K562 (cell line): Measurements from ENCODE around the gene TMEM126A. TPM values are rescaled to one million over a fixed set of nuclear protein-coding genes. Genes with fewer than 3 reads are reported as not detected.
A peak's percentile ranks its signal among the peaks of the same experiment; 100 is the strongest.

ENCODE experiments used
- BRD4 ChIP-seq: fragments of 200-600 bp; sonication (generic); IDR thresholded peaks from 2 replicates; pipeline ENCODE4 v1.6.1; 2017; ENCODE audit warnings: inconsistent platforms
- CAMTA2 ChIP-seq: fragments of 250-450 bp; sonication (Bioruptor Pico); conservative IDR thresholded peaks from 2 replicates; pipeline ENCODE4 v1.5.1; 2022
- CBX8 ChIP-seq: fragments of 200-600 bp; sonication (generic); IDR thresholded peaks from 2 replicates; pipeline ENCODE4 v1.6.1; 2012; ENCODE audit warnings: borderline replicate concordance, mixed run types, low read depth, mild to moderate bottlenecking, moderate library complexity, mixed read lengths, low read length, control low read depth, inconsistent platforms; ENCODE audit not compliant: poor library complexity, severe bottlenecking; ENCODE audit errors: extremely low read depth
- MECOM ChIP-seq: fragments of 250-450 bp; sonication (Bioruptor Pico); IDR thresholded peaks from 2 replicates; pipeline ENCODE4 v1.8.0; 2022; ENCODE audit warnings: inconsistent platforms
- MEF2A ChIP-seq: IDR thresholded peaks from 2 replicates; pipeline ENCODE4 v1.6.1; 2011; ENCODE audit warnings: low read depth, mild to moderate bottlenecking, low read length, moderate library complexity; ENCODE audit not compliant: control insufficient read depth
- NRF1 ChIP-seq, 2 experiments: fragments of 450-650 bp; IDR thresholded peaks in 1 of 2; conservative IDR thresholded peaks in 1 of 2; 2 replicates each; pipeline ENCODE4 v1.6.1; 2014; ENCODE audit warnings: mild to moderate bottlenecking in 2 of 2
- OTX1 ChIP-seq: fragments of 450-650 bp; formaldehyde crosslinking; IDR thresholded peaks from 2 replicates; pipeline ENCODE4 v1.4.0; 2022; ENCODE audit warnings: mild to moderate bottlenecking
- RNF2 ChIP-seq: sonication (generic); IDR thresholded peaks from 2 replicates; pipeline ENCODE4 v1.6.1; 2016
- SPI1 ChIP-seq: IDR thresholded peaks from 2 replicates; pipeline ENCODE4 v1.6.1; 2011; ENCODE audit warnings: low read depth, low read length, control low read depth, borderline replicate concordance
- XRCC4 ChIP-seq: IDR thresholded peaks from one replicate; pipeline ENCODE4 v1.6.1; 2011; ENCODE audit not compliant: insufficient read depth, insufficient read length; ENCODE audit errors: extremely low read depth
- ZNF212 ChIP-seq: fragments of 450-650 bp; formaldehyde crosslinking; IDR thresholded peaks from 2 replicates; pipeline ENCODE4 v1.4.0; 2020; ENCODE audit warnings: mild to moderate bottlenecking
- ZNF239 ChIP-seq: fragments of 250-450 bp; sonication (Bioruptor Pico); IDR thresholded peaks from 2 replicates; pipeline ENCODE4 v1.4.0; 2020; ENCODE audit warnings: mild to moderate bottlenecking
- ZNF280B ChIP-seq: fragments of 250-450 bp; sonication (Bioruptor Pico); IDR thresholded peaks from 2 replicates; pipeline ENCODE4 v1.5.1; 2021; ENCODE audit warnings: mild to moderate bottlenecking
- ZNF316 ChIP-seq: fragments of 450-650 bp; IDR thresholded peaks from 2 replicates; pipeline ENCODE4 v1.6.1; 2016
- ZNF551 ChIP-seq: fragments of 250-450 bp; sonication (Bioruptor Pico); IDR thresholded peaks from 2 replicates; pipeline ENCODE4 v1.5.0; 2021; ENCODE audit warnings: mild to moderate bottlenecking, moderate library complexity
- ZNF589 ChIP-seq: fragments of 200-800 bp; sonication (Bioruptor generic); IDR thresholded peaks from 2 replicates; pipeline ENCODE4 v1.6.1; 2016; ENCODE audit warnings: low read depth, missing genetic modification characterization, missing compliant biosample characterization
- ZNF785 ChIP-seq: fragments of 250-450 bp; sonication (Bioruptor Pico); IDR thresholded peaks from 2 replicates; pipeline ENCODE4 v1.4.0; 2020; ENCODE audit warnings: mild to moderate bottlenecking
- polyA plus RNA-seq, 8 experiments: library from polyadenylated mRNA; depleted of rRNA in 4 of 8; stranded (reverse) in 5 of 8; unstranded in 3 of 8; fragments of >200 nt; fragmentation: Nextera tagmentation in 2 of 8; fragmentation: Illumina TruSeq in 1 of 8; extraction: Ambion mirVana in 2 of 8; extraction: Trizol in 1 of 8; gene quantifications; 2 replicates each; pipeline versions ENCODE4 v1.2.1 to v1.2.3, GENCODE V29; 2011 to 2014; ENCODE audit warnings: inconsistent platforms in 1 of 8, missing spikeins in 1 of 8
- total RNA-seq, 7 experiments: library from RNA; depleted of rRNA in 6 of 7; stranded (reverse); fragments of >200 nt in 6 of 7; fragmentation: Illumina TruSeq in 2 of 7; extraction: Trizol in 2 of 7; gene quantifications; 2 replicates each; pipeline versions ENCODE4 v1.2.1 to v1.2.3, GENCODE V29; 2011 to 2021; ENCODE audit warnings: low replicate concordance in 1 of 7
- TF ChIP-seq, protein P1 (sequence below): sonication (generic); formaldehyde crosslinking; IDR thresholded peaks from 2 replicates; pipeline ENCODE4 v1.9.0; 2022; ENCODE audit warnings: mild to moderate bottlenecking, missing genetic modification reagents
- TF ChIP-seq, protein P2 (sequence below): fragments of 450-650 bp; IDR thresholded peaks from 2 replicates; pipeline ENCODE4 v1.6.1; 2016
- TF ChIP-seq, protein P3 (sequence below): fragments of 450-650 bp; IDR thresholded peaks from 2 replicates; pipeline ENCODE4 v1.6.1; 2018; ENCODE audit not compliant: partially characterized antibody

Gene TMEM126A
- total and polyA plus RNA-seq, 9 of the 15 experiments (the other 6 are each of a cell fraction or from before 2014, with no cell fraction given), result 19.3 to 154 (median 56.3) TPM

GRCh38 chr11:85627998-85628770 is 19.6 kb upstream of the TMEM126A start, which contains the start of gene TMEM126B (continued):
- TF ChIP-seq MEF2A (no peak), MECOM (CRISPR knock-in tag) (no peak), ZNF589 (CRISPR knock-in tag) (no peak), XRCC4 (no peak), BRD4 (no peak), NRF1 (conservative IDR thresholded peaks at IDR 0.05 in 1 of 2, IDR thresholded peaks at IDR 0.05 in 1 of 2) (peak; percentile 70 to 78), SPI1 (peak; percentile 57; the same call in 1 of the 2 replicates), ZNF280B (CRISPR knock-in tag) (no peak), ZNF785 (CRISPR knock-in tag) (no peak), ZNF212 (CRISPR knock-in tag) (no peak), RNF2 (no peak), ZNF551 (CRISPR knock-in tag) (no peak), CBX8 (no peak), ZNF316 (no peak), OTX1 (CRISPR knock-in tag) (no peak), ZNF239 (no peak), CAMTA2 (CRISPR knock-in tag) (no peak)
- TF ChIP-seq, protein P1, sequence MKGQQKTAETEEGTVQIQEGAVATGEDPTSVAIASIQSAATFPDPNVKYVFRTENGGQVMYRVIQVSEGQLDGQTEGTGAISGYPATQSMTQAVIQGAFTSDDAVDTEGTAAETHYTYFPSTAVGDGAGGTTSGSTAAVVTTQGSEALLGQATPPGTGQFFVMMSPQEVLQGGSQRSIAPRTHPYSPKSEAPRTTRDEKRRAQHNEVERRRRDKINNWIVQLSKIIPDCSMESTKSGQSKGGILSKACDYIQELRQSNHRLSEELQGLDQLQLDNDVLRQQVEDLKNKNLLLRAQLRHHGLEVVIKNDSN (CRISPR knock-in tag), result peak; percentile 96
- TF ChIP-seq, protein P2, sequence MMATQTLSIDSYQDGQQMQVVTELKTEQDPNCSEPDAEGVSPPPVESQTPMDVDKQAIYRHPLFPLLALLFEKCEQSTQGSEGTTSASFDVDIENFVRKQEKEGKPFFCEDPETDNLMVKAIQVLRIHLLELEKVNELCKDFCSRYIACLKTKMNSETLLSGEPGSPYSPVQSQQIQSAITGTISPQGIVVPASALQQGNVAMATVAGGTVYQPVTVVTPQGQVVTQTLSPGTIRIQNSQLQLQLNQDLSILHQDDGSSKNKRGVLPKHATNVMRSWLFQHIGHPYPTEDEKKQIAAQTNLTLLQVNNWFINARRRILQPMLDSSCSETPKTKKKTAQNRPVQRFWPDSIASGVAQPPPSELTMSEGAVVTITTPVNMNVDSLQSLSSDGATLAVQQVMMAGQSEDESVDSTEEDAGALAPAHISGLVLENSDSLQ, result peak; percentile 97
- TF ChIP-seq, protein P3, sequence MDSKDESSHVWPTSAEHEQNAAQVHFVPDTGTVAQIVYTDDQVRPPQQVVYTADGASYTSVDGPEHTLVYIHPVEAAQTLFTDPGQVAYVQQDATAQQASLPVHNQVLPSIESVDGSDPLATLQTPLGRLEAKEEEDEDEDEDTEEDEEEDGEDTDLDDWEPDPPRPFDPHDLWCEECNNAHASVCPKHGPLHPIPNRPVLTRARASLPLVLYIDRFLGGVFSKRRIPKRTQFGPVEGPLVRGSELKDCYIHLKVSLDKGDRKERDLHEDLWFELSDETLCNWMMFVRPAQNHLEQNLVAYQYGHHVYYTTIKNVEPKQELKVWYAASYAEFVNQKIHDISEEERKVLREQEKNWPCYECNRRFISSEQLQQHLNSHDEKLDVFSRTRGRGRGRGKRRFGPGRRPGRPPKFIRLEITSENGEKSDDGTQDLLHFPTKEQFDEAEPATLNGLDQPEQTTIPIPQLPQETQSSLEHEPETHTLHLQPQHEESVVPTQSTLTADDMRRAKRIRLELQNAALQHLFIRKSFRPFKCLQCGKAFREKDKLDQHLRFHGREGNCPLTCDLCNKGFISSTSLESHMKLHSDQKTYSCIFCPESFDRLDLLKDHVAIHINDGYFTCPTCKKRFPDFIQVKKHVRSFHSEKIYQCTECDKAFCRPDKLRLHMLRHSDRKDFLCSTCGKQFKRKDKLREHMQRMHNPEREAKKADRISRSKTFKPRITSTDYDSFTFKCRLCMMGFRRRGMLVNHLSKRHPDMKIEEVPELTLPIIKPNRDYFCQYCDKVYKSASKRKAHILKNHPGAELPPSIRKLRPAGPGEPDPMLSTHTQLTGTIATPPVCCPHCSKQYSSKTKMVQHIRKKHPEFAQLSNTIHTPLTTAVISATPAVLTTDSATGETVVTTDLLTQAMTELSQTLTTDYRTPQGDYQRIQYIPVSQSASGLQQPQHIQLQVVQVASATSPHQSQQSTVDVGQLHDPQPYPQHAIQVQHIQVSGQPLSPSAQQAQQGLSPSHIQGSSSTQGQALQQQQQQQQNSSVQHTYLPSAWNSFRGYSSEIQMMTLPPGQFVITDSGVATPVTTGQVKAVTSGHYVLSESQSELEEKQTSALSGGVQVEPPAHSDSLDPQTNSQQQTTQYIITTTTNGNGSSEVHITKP, result peak; percentile 5
